ENCODE results near the gene NCOA7. TPM values are rescaled to one million over a fixed set of nuclear protein-coding genes. Genes with fewer than 3 reads are reported as not detected.

The NCOA7 gene
- total RNA-seq, 1 experiment from 2014 or later, result 9.4 TPM

GRCh38 chr6:125806813-125807212 lies 16.1 kb downstream of the NCOA7 start:
- no peak overlapping the region for H3K4me3 Mint-ChIP-seq
- Histone ChIP-seq H3K4me2 (ENCODE audit: insufficient read depth, insufficient read length, low read length) (no peak overlapping the region), H3K4ac (ENCODE audit: low read depth, low read length) (no peak overlapping the region), H4K8ac (replicated peaks; ENCODE audit: insufficient read length, low read depth, low read length) (no peak overlapping the region), H3K9me3 (ENCODE audit: control insufficient read depth, low read depth, low read length) (no peaks in the 10 kb centered on the region), H2BK120ac (ENCODE audit: low read depth, low read length, poor library complexity, severe bottlenecking) (no peak overlapping the region), H3K23ac (ENCODE audit: insufficient read length, low read depth, low read length) (no peak overlapping the region), H2BK20ac (ENCODE audit: low read depth, low read length, poor library complexity, severe bottlenecking) (no peak overlapping the region), H3K18ac (ENCODE audit: insufficient read length, low read depth, low read length) (no peak overlapping the region), H4K20me1 (ENCODE audit: control insufficient read depth, insufficient read depth, insufficient read length) (no peaks in the 10 kb centered on the region), H3K9ac (ENCODE audit: extremely low read depth, insufficient read length, low read length) (no peak overlapping the region), H2BK12ac (ENCODE audit: insufficient read length, low read depth, low read length) (no peak overlapping the region), H3K14ac (ENCODE audit: insufficient read depth, low read length) (no peak overlapping the region), H3T11ph (ENCODE audit: low read length) (no peak overlapping the region), H4K5ac (ENCODE audit: insufficient read length, low read depth, low read length) (no peak overlapping the region), H3K79me1 (ENCODE audit: insufficient read depth, low read depth, low read length, poor library complexity, severe bottlenecking) (no peaks in the 10 kb centered on the region), H3K27ac (ENCODE audit: insufficient read length, low read depth, low read length) (no peak overlapping the region), H2BK5ac (ENCODE audit: insufficient read length, low read length) (no peak overlapping the region), H4K91ac (ENCODE audit: insufficient read length, low read depth, low read length) (no peak overlapping the region), H2AFZ (ENCODE audit: low read length) (no peak overlapping the region), H3K23me2 (ENCODE audit: insufficient read length, low read depth, low read length, poor library complexity, severe bottlenecking) (no peaks in the 10 kb centered on the region), H3K4me1 (ENCODE audit: insufficient read depth, low read length) (no peaks in the 10 kb centered on the region), H2AK5ac (ENCODE audit: insufficient read length, low read length) (no peak overlapping the region), H2BK15ac (ENCODE audit: low read depth, low read length) (no peak overlapping the region), H3K27me3 (ENCODE audit: insufficient read depth, low read length) (no peaks in the 10 kb centered on the region), H3K79me2 (ENCODE audit: insufficient read depth, low read length) (no peaks in the 10 kb centered on the region), H3K56ac (ENCODE audit: insufficient read length, low read depth, low read length) (no peak overlapping the region)
- no peaks in the 10 kb centered on the region for H3K27me3 Mint-ChIP-seq (ENCODE audit: low read depth)
- H3K36me3 Mint-ChIP-seq (ENCODE audit: insufficient read depth in 1 of 3, low read depth in 3 of 3), result no peaks in the 10 kb centered on the region
- no peak for TF ChIP-seq CTCF (conservative IDR thresholded peaks at IDR 0.05)
- DNase-seq, result no peak
- no peaks in the 10 kb centered on the region for H3K4me1 Mint-ChIP-seq
- H3K9me3 Mint-ChIP-seq, result no peaks in the 10 kb centered on the region
- WGBS (ENCODE audit: extremely low coverage, insufficient read length, low lambda C conversion rate), result 100% methylated on average over 1 of the region's 4 CpGs
- H3K27ac Mint-ChIP-seq, result no peak overlapping the region
